ENCODE data around the gene FERMT3. TPM values are rescaled to one million over a fixed set of nuclear protein-coding genes. Genes with fewer than 3 reads are reported as not detected.

FERMT3 gene
- total and polyA plus RNA-seq, 2 of the 8 experiments (the other 6 are each of a cell fraction or from before 2014, with no cell fraction given) = 1.4 to 3.7 TPM

DNA sequence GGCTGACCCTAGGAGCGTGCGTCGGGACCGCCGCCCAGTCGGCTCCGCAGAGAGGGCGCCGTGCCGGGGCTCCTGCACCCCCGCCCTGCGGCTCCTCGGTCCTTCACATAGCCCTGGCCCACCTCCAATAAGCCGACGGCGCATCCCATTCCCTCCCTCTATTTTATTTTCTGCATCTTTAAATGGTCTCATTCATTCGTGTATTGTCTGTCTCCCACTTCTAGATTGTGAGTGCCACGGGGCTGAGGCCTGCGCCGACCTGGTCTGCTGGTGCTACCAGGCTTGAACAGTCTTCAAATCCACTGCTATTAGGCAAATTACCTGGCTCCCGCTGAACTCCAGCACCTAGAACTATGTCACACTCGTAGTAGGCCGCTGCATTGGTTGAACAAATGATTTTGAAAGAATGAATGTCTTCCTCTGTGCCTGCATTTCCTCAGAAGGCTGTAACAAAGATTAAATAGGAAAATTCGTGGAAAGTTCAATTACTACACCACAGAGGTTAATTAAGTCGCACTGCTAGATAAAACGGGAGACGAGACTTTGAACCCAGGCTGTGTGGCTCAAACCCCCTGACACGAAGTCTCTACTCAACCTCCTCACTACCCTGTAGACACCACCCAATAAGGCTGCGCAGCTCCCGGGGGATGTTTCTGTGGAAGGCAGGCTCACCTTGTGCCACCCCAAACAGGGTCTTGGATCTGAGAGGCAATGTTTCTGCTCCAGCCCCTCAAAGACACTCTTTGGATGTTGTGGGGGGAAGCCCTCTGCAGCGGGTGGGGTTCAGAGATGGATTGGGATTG, 41.4 kb downstream of the FERMT3 start (continued):
- no peak for TF ChIP-seq CHD7 (IDR thresholded peaks at IDR 0.05; ENCODE audit: insufficient replicate concordance, low read length)
- no peak for TF ChIP-seq RFX5 (IDR thresholded peaks at IDR 0.05; ENCODE audit: borderline replicate concordance, low read depth, low read length)
- no peak for TF ChIP-seq GTF2F1 (IDR thresholded peaks at IDR 0.05; ENCODE audit: borderline replicate concordance, low read depth, low read length)
- TF ChIP-seq SAP30 (IDR thresholded peaks at IDR 0.05; ENCODE audit: insufficient read depth, insufficient replicate concordance, low read length) = no peak
- TF ChIP-seq JUND (IDR thresholded peaks at IDR 0.05; ENCODE audit: low read length) = no peak
- TF ChIP-seq SUZ12 (IDR thresholded peaks at IDR 0.05; ENCODE audit: low read length) = no peak
- TF ChIP-seq POU5F1 (IDR thresholded peaks at IDR 0.05; ENCODE audit: low read depth, low read length) = no peak
- no peak for TF ChIP-seq TBP (IDR thresholded peaks at IDR 0.05; ENCODE audit: low read depth, low read length)
- no peak for TF ChIP-seq BACH1 (IDR thresholded peaks at IDR 0.05; ENCODE audit: low read length)
- TF ChIP-seq TAF1 (IDR thresholded peaks at IDR 0.05; ENCODE audit: low read depth, low read length) = no peak

Data from H1 (cell line).